ENCODE data around the gene POLR2E.
"Not testable (repeated sequence)": the region's sequence is repeated elsewhere in the genome, so short reads cannot be mapped to it uniquely, and the experiment has no call there.

The POLR2E gene

GRCh38 chr19:1125601-1126467 lies 30.7 kb upstream of the POLR2E start:
- DNase-seq (ENCODE audit: low spot score), result no peak

- DNase-seq (ENCODE audit: low spot score), result no peak
Measured at GRCh38 chr19:1123885-1124677, 28.9 kb upstream of the POLR2E start.

GRCh38 chr19:1123381-1123780 lies 28.2 kb upstream of the POLR2E start:
- no peak for DNase-seq (ENCODE audit: low spot score)

GRCh38 chr19:1122972-1123363 lies 27.8 kb upstream of the POLR2E start:
- DNase-seq (ENCODE audit: low spot score), result no peak

- DNase-seq (ENCODE audit: low spot score), result no peak
Measured at GRCh38 chr19:1122021-1122971, 27.1 kb upstream of the POLR2E start.

- DNase-seq (ENCODE audit: low spot score), result no peak
Measured at GRCh38 chr19:1121395-1121794, 26.2 kb upstream of the POLR2E start.

- DNase-seq (ENCODE audit: low spot score), result no peak
Measured at GRCh38 chr19:1119475-1120217, 24.5 kb upstream of the POLR2E start.

- DNase-seq (ENCODE audit: low spot score), result no peak
Measured at GRCh38 chr19:1118999-1119398, 23.8 kb upstream of the POLR2E start.

GRCh38 chr19:1117654-1118053 lies 22.5 kb upstream of the POLR2E start:
- no peak for DNase-seq (ENCODE audit: low spot score)

GRCh38 chr19:1116726-1117581 lies 21.8 kb upstream of the POLR2E start:
- no peak for DNase-seq (ENCODE audit: low spot score)

GRCh38 chr19:1115646-1116420 lies 20.7 kb upstream of the POLR2E start:
- DNase-seq (ENCODE audit: low spot score), result no peak

- not testable (repeated sequence) for DNase-seq (ENCODE audit: low spot score)
Measured at GRCh38 chr19:1114728-1115127, 19.6 kb upstream of the POLR2E start.

- DNase-seq (ENCODE audit: low spot score), result no peak
Measured at GRCh38 chr19:1113986-1114483, 18.9 kb upstream of the POLR2E start.

- peak; percentile 81 for DNase-seq (ENCODE audit: low spot score)
Measured at GRCh38 chr19:1113030-1113985, 18.1 kb upstream of the POLR2E start.

- DNase-seq (ENCODE audit: low spot score), result no peak
Measured at GRCh38 chr19:1112268-1113029, 17.3 kb upstream of the POLR2E start.

- no peak for DNase-seq (ENCODE audit: low spot score)
Measured at GRCh38 chr19:1111641-1112267, 16.6 kb upstream of the POLR2E start.
